Measurements from ENCODE around the gene ALDH2.

DNA sequence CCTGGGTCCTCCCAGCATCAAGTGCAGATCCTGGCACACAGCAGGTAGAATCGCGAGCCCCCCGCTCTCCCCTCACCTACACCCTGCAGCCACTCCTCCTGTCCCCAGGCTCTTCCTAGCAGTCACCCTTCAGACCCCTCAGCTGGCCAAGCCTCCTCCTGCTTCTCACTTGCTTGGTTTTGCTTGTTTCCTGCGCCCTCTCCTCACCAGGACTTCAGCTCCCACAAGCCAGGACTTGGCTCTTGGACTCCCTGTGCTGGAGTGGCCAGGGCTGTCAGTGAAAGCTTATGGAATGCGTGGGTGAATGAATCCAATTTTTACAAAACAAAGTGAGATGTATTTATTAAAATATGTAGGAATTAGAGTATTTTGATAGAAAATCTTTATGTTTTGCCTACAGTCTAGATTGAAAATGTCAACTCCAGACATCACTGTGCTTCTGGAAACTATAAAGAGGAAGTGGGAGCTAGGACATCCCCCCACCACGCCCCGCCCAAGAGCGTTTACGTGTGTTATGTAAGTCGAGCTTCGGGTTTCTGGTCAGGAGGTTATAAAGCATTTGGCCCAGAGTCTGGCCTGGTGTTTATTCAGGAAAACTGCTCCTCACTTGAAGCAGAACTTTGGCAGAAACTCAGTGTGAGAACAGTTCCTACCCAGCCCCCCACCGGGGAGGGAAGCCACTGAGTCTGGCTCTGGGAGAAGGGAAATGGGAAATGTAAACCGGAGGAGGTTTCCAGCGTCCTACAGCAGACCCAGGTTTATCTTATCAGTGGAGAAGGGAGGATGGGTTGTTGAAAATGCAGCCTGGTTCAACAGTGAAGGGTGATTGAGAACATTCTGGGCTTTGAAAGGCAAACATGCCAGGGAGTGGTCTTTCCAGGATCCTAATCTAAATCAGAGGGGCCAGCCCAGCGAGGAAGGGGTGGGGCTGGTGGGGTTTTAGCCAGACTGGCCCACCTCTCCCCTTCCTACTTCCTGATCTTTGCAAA is 8.8 kb downstream of the ALDH2 start:
- TF ChIP-seq, protein P1, sequence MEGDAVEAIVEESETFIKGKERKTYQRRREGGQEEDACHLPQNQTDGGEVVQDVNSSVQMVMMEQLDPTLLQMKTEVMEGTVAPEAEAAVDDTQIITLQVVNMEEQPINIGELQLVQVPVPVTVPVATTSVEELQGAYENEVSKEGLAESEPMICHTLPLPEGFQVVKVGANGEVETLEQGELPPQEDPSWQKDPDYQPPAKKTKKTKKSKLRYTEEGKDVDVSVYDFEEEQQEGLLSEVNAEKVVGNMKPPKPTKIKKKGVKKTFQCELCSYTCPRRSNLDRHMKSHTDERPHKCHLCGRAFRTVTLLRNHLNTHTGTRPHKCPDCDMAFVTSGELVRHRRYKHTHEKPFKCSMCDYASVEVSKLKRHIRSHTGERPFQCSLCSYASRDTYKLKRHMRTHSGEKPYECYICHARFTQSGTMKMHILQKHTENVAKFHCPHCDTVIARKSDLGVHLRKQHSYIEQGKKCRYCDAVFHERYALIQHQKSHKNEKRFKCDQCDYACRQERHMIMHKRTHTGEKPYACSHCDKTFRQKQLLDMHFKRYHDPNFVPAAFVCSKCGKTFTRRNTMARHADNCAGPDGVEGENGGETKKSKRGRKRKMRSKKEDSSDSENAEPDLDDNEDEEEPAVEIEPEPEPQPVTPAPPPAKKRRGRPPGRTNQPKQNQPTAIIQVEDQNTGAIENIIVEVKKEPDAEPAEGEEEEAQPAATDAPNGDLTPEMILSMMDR (IDR thresholded peaks at IDR 0.05; ENCODE audit: low read depth, low read length), result no peak
- TF ChIP-seq POLR2A (IDR thresholded peaks at IDR 0.05; ENCODE audit: extremely low read depth, insufficient read length), result peak; percentile 94
- TF ChIP-seq, protein P2, sequence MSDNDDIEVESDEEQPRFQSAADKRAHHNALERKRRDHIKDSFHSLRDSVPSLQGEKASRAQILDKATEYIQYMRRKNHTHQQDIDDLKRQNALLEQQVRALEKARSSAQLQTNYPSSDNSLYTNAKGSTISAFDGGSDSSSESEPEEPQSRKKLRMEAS (IDR thresholded peaks at IDR 0.05; ENCODE audit: low read depth, low read length), result peak; percentile 61

All from NB4 (cell line).